HG03066 (cell line): ENCODE results near the gene ALCAM.

Experiments
- ATAC-seq: cut with Tn5 transposase; IDR thresholded peaks from one replicate; pipeline ENCODE4 v1.9.1; 2021; ENCODE audit warnings: low read depth; ENCODE audit not compliant: unreplicated experiment

ALCAM gene

DNA sequence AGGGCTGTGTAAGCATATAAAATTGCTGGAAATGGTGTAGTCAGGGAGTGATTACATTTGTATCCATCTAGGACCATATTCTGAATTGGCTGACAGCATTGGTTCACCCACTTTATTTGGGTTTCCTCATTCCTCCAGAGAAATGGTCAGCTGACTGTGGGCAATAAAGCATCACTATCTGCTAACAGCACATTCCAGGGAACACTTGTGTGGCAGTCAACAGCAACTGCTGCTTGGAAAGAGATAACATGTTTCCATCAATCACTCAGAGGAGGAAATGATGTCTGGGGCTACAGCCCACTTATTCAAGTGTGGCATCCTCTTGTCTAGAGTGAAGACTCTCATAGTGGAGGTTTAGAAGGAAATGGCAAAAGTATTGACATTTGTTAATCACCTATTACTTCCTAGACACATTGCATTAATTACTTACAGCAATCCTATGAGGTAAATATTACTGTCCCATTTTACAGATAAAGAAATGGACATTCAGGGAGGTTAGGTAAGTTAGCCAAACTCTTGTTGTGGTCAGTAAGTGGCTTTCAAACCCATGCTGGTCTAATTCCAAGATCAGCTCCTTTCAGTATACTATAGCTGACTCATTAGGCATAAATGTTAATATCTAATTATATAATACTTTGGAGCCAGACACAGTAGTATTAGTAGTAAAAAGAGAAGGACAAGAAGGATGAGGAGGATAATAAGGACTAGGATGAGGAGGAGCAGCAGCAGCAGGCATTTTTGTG is 247.8 kb downstream of the ALCAM start:
- no peak for ATAC-seq

DNA sequence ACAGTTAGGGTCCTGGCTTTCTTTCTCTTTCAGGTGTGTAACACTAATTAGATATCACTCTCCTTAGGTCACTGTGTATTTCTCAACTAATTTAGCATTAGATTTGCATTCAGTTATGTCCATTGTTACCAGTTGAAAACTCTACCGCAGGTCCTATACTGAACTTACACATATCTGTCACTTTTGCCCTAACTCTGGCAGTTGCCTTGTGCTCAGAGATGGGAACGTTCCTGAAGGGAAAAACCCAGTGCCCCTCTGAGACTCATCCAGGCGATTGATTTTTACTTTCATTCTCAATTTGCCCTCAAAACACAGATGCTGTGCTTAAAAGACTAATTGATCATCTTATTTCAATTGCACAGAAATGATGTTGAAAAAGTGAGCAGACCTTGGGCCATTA is 249.1 kb downstream of the ALCAM start:
- ATAC-seq, result no peak

DNA sequence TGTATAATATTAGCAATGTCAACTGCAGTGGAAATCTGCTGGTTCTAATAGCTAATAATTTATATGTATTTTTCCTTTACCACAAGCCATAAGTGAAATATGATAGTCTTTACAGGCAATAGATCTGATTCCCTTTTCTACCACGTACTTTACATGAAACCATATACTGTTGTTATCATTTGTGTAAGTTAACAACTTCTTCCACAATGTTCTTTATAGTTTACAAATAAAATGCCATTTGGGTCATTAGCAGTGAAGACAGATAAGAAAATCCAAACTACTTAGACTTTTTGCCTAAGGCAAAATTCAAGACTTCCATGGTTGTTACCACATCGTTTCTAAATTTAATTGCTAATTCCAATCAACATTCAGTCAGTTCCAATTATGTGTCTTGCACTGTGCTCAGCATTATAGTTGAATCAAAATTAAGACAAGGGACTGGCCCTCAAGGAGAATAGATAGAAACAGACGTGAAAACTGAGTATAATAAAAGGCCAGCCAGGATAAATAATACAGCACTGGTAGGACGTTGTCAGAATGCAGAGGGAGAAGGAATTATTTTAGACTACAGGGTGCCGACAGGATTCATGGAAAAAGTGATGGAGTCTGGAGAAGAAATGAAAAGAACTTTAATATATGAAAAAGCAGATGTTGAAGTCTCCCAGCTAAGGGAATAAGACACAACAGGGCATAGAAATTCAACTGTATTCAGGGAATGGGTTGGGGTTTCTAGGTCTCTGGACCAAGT is 249.8 kb downstream of the ALCAM start:
- no peak for ATAC-seq

DNA sequence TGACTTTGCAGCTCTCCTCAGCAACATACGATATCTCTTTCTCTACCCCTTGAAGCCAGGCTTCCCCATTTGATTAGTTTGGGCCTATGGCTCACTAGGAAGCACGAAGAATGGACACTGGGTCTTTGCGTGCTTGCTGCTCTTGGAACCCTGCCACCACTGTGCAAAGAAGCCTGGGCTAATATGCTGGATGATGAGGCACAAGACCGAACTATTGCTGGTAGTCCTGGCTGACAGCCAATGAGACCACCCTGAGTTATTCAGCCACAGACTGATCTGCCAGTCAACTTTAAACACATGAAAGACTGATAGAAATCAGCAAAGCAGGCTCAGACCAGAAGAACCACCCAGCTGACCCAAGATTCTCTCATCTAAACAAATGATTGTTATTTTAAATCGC is 251.8 kb downstream of the ALCAM start:
- ATAC-seq, result no peak

DNA sequence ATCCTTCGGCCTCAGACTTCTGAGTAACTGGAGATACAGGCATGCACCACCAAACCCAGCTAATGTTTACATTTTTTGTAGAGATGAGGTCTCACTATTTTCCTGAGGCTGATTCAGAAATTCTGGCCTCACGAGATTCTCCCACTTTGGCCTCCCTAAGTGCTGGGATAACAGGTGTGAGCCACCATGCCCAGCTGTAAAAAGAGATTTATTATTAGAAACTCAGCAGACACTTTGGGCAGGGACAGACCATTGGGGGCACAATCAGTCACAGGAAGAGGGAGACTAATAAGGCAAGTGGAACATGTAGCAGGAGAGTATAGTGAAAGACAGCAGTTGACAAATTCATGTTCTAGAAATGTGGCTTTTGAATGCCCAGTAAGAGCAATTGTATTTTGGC is 252.9 kb downstream of the ALCAM start:
- no peak for ATAC-seq

DNA sequence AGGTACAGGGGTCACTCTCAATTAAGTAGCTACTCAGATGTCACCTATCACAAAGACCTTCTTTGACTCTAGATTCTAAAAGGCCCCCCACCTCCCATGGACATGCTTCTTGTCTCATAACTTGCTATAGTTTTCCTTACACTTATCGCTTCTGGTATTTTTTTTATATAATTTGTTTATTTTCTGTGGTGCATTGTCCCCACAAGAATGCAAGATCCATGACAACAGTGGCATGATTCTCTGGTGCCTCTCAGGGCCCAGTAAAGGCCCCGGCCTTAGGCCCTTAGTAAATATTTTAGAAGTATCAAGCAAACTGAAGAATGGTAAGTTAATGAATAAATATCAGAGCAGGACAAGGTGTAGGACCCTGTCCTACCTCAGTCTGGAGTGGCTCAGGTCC is 253.5 kb downstream of the ALCAM start:
- ATAC-seq, result no peak

DNA sequence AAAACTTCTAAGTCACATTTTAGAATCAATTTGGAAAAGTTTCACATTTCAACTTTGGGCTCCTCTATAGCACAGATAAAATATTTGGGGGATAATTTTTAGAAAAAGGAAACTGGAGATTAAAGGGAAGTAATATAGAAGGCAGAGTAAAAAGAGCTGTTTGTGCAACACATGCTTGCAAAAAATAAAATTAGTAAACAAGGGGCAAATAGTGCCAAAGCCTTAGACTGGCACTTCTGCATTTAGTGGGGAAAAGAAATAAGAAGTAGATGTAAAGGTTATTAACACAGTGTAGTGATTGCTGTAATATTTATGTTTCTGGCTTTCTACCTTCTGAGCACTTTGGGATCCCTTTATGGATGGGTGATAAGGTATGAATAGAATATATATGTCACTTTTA is 255.5 kb downstream of the ALCAM start:
- ATAC-seq, result no peak
